HepG2 (cell line): ENCODE measurements around the gene BCL2L1. TPM values are rescaled to one million over a fixed set of nuclear protein-coding genes. Genes with fewer than 3 reads are reported as not detected.

Source experiments
- EED ChIP-seq: sonication (generic); formaldehyde crosslinking; IDR thresholded peaks from 2 replicates; pipeline ENCODE4 v1.5.0; 2020; ENCODE audit warnings: mild to moderate bottlenecking, missing genetic modification reagents
- ELF4 ChIP-seq: sonication (generic); formaldehyde crosslinking; IDR thresholded peaks from 2 replicates; pipeline ENCODE4 v1.5.0; 2020; ENCODE audit warnings: missing genetic modification reagents, mild to moderate bottlenecking, moderate library complexity, borderline replicate concordance
- ESRRA ChIP-seq: sonication (generic); formaldehyde crosslinking; IDR thresholded peaks from 2 replicates; pipeline ENCODE4 v1.5.1; 2020; ENCODE audit warnings: mild to moderate bottlenecking, low read depth, missing genetic modification reagents
- GATA4 ChIP-seq: sonication (generic); IDR thresholded peaks from 2 replicates; pipeline ENCODE4 v1.6.1; 2016; ENCODE audit warnings: antibody characterized with exemption, low read depth, borderline replicate concordance
- MEF2D ChIP-seq: sonication (generic); formaldehyde crosslinking; IDR thresholded peaks from 2 replicates; pipeline ENCODE4 v1.5.1; 2020; ENCODE audit warnings: mild to moderate bottlenecking, missing genetic modification reagents
- POLR2A ChIP-seq, 2 experiments: IDR thresholded peaks; 2 replicates each; pipeline ENCODE4 v1.6.1; 2011; ENCODE audit warnings: low read depth in 2 of 2, low read length in 2 of 2, mild to moderate bottlenecking in 1 of 2, moderate library complexity in 1 of 2; ENCODE audit not compliant: insufficient read depth in 1 of 2
- POLR2G ChIP-seq: fragments of 200-400 bp; formaldehyde crosslinking; IDR thresholded peaks from 2 replicates; pipeline ENCODE4 v1.6.1; 2018; ENCODE audit warnings: mild to moderate bottlenecking, low read depth, low read length, moderate library complexity
- SOX13 ChIP-seq, 3 experiments: fragments of 450-650 bp in 1 of 3; sonication (generic) in 1 of 3; formaldehyde crosslinking in 1 of 3; IDR thresholded peaks in 2 of 3; conservative IDR thresholded peaks in 1 of 3; 2 replicates each; pipeline versions ENCODE4 v1.5.0 to v1.6.1; 2016 to 2020; ENCODE audit warnings: antibody characterized with exemption in 1 of 3, mild to moderate bottlenecking in 1 of 3, missing compliant biosample characterization in 1 of 3, missing genetic modification reagents in 1 of 3, moderate library complexity in 1 of 3
- TCF7 ChIP-seq: sonication (generic); IDR thresholded peaks from 2 replicates; pipeline ENCODE4 v1.6.1; 2016; ENCODE audit warnings: antibody characterized with exemption, low read depth
- TMF1 ChIP-seq: sonication (generic); formaldehyde crosslinking; IDR thresholded peaks from 2 replicates; pipeline ENCODE4 v1.8.1; 2022; ENCODE audit warnings: low read depth, missing genetic modification reagents
- ZNF225 ChIP-seq: sonication (generic); formaldehyde crosslinking; IDR thresholded peaks from 2 replicates; pipeline ENCODE4 v1.4.0; 2020; ENCODE audit warnings: mild to moderate bottlenecking, missing genetic modification reagents
- ZNF230 ChIP-seq: sonication (generic); formaldehyde crosslinking; IDR thresholded peaks from 2 replicates; pipeline ENCODE4 v1.4.0; 2020; ENCODE audit warnings: mild to moderate bottlenecking, missing genetic modification reagents
- ZNF510 ChIP-seq: sonication (generic); formaldehyde crosslinking; IDR thresholded peaks from 2 replicates; pipeline ENCODE4 v1.4.0; 2020; ENCODE audit warnings: low read depth, mild to moderate bottlenecking, missing genetic modification reagents
- ZNF543 ChIP-seq: sonication (generic); formaldehyde crosslinking; IDR thresholded peaks from 2 replicates; pipeline ENCODE4 v1.4.0; 2020; ENCODE audit warnings: mild to moderate bottlenecking, missing genetic modification reagents
- ZNF607 ChIP-seq: sonication (generic); formaldehyde crosslinking; IDR thresholded peaks from 2 replicates; pipeline ENCODE4 v1.5.1; 2020; ENCODE audit warnings: missing genetic modification reagents, mild to moderate bottlenecking, borderline replicate concordance
- ZNF652 ChIP-seq: IDR thresholded peaks from 2 replicates; pipeline ENCODE4 v1.6.1; 2016; ENCODE audit warnings: low read depth, borderline replicate concordance
- ZNF773 ChIP-seq: sonication (generic); formaldehyde crosslinking; IDR thresholded peaks from 2 replicates; pipeline ENCODE4 v1.4.0; 2020; ENCODE audit warnings: missing genetic modification reagents, borderline replicate concordance
- ZNF782 ChIP-seq: sonication (generic); formaldehyde crosslinking; IDR thresholded peaks from 2 replicates; pipeline ENCODE4 v1.4.0; 2020; ENCODE audit warnings: missing genetic modification reagents, mild to moderate bottlenecking, borderline replicate concordance
- ZNF883 ChIP-seq: sonication (generic); formaldehyde crosslinking; IDR thresholded peaks from 2 replicates; pipeline ENCODE4 v1.5.1; 2020; ENCODE audit warnings: mild to moderate bottlenecking, missing genetic modification reagents; ENCODE audit errors: not compliant biosample characterization
- polyA plus RNA-seq, 8 experiments: library from polyadenylated mRNA; depleted of rRNA in 3 of 8; stranded (reverse) in 7 of 8; unstranded in 1 of 8; fragments of >200 nt; fragmentation: Illumina TruSeq in 4 of 8; extraction: Trizol in 4 of 8; gene quantifications; 2 replicates each; pipeline versions ENCODE4 v1.2.1 to v1.2.3, GENCODE V29; 2011 to 2016; ENCODE audit warnings: low read depth in 4 of 8, missing spikeins in 1 of 8, mixed read lengths in 1 of 8; ENCODE audit not compliant: insufficient read depth in 1 of 8
- total RNA-seq, 5 experiments: library from RNA; depleted of rRNA; stranded (reverse); fragments of >200 nt; fragmentation: Illumina TruSeq; extraction: Trizol; gene quantifications; 2 replicates each; pipeline ENCODE4 v1.2.3, GENCODE V29; 2016; ENCODE audit warnings: low read depth in 1 of 5
- TF ChIP-seq, protein P1 (sequence below): sonication (generic); formaldehyde crosslinking; IDR thresholded peaks from 2 replicates; pipeline ENCODE4 v1.4.0; 2020; ENCODE audit warnings: mild to moderate bottlenecking, missing genetic modification reagents
- TF ChIP-seq, protein P2 (sequence below): sonication (generic); formaldehyde crosslinking; IDR thresholded peaks from 2 replicates; pipeline ENCODE4 v1.5.1; 2020; ENCODE audit warnings: missing genetic modification reagents, mild to moderate bottlenecking, borderline replicate concordance
- TF ChIP-seq, protein P3 (sequence below): sonication (generic); formaldehyde crosslinking; conservative IDR thresholded peaks from 2 replicates; pipeline ENCODE4 v1.8.1; 2023; ENCODE audit warnings: missing genetic modification reagents
- TF ChIP-seq, protein P4 (sequence below): sonication (generic); formaldehyde crosslinking; IDR thresholded peaks from 2 replicates; pipeline ENCODE4 v1.4.0; 2020; ENCODE audit warnings: mild to moderate bottlenecking, low read depth, missing genetic modification reagents
- TF ChIP-seq, protein P5 (sequence below), 2 experiments: fragments of 450-650 bp in 1 of 2; sonication (generic) in 1 of 2; formaldehyde crosslinking; IDR thresholded peaks; 2 replicates each; pipeline versions ENCODE4 v1.5.0 to v1.8.0; 2020 to 2022; ENCODE audit warnings: mild to moderate bottlenecking in 1 of 2, missing genetic modification reagents in 1 of 2

Gene BCL2L1
- total and polyA plus RNA-seq, 2 of the 13 experiments (the other 11 are each of a cell fraction or from before 2014, with no cell fraction given): 164 to 258 TPM

DNA sequence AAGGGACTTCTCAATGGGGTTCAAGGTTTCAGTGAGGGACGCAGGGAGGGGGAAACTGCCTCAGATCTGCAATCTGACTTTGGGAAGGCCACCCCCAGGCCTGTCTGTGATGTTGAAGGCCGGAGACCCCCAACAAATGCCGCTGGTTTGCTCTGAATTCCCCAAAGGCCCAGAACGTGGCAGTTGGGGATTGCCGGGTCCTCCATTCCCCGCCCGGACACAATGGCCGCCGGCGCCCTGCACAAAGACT is 326 bp upstream of the BCL2L1 start (continued):
- TF ChIP-seq, protein P1, sequence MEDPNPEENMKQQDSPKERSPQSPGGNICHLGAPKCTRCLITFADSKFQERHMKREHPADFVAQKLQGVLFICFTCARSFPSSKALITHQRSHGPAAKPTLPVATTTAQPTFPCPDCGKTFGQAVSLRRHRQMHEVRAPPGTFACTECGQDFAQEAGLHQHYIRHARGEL (CRISPR knock-in tag): peak; percentile 95; the same call in 1 of the 2 replicates
- peak; percentile 57 for TF ChIP-seq ZNF883 (CRISPR knock-in tag)
- TF ChIP-seq ZNF652 (CRISPR knock-in tag): peak; percentile 8; the same call in 1 of the 2 replicates
- TF ChIP-seq ESRRA: peak; percentile 63; the same call in 1 of the 2 replicates
- peak; percentile 89 for TF ChIP-seq EED (CRISPR knock-in tag)
- TF ChIP-seq ZNF510 (CRISPR knock-in tag): peak; percentile 19
- TF ChIP-seq, protein P2, sequence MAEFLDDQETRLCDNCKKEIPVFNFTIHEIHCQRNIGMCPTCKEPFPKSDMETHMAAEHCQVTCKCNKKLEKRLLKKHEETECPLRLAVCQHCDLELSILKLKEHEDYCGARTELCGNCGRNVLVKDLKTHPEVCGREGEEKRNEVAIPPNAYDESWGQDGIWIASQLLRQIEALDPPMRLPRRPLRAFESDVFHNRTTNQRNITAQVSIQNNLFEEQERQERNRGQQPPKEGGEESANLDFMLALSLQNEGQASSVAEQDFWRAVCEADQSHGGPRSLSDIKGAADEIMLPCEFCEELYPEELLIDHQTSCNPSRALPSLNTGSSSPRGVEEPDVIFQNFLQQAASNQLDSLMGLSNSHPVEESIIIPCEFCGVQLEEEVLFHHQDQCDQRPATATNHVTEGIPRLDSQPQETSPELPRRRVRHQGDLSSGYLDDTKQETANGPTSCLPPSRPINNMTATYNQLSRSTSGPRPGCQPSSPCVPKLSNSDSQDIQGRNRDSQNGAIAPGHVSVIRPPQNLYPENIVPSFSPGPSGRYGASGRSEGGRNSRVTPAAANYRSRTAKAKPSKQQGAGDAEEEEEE (CRISPR knock-in tag): 0 out of 2 replicates have a peak, but pooled peaks have one; percentile 40
- TF ChIP-seq ZNF543 (CRISPR knock-in tag): peak; percentile 95; the same call in 1 of the 2 replicates
- TF ChIP-seq ZNF607: peak; percentile 75
- peak; percentile 73; the same call in 1 of the 2 replicates for TF ChIP-seq ELF4 (CRISPR knock-in tag)
- TF ChIP-seq POLR2A (IDR thresholded peaks at IDR 0.05; ENCODE audit: insufficient read depth in 1 of 2, low read depth in 2 of 2, low read length in 2 of 2): peak in 1 of 2 experiments; percentile 27; a peak in 1 of 4 replicates
- no peak for TF ChIP-seq TCF7
- peak; percentile 20; the same call in 1 of the 2 replicates for TF ChIP-seq SOX13 (IDR thresholded peaks at IDR 0.05)
- peak in 1 of 2 experiments; percentile 44; a peak in 1 of 4 replicates for TF ChIP-seq SOX13 (CRISPR knock-in tag; conservative IDR thresholded peaks at IDR 0.05 in 1 of 2, IDR thresholded peaks at IDR 0.05 in 1 of 2)
- TF ChIP-seq, protein P3, sequence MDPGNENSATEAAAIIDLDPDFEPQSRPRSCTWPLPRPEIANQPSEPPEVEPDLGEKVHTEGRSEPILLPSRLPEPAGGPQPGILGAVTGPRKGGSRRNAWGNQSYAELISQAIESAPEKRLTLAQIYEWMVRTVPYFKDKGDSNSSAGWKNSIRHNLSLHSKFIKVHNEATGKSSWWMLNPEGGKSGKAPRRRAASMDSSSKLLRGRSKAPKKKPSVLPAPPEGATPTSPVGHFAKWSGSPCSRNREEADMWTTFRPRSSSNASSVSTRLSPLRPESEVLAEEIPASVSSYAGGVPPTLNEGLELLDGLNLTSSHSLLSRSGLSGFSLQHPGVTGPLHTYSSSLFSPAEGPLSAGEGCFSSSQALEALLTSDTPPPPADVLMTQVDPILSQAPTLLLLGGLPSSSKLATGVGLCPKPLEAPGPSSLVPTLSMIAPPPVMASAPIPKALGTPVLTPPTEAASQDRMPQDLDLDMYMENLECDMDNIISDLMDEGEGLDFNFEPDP (CRISPR knock-in tag): 0 out of 2 replicates have a peak, but pooled peaks have one; percentile 71
- TF ChIP-seq, protein P4, sequence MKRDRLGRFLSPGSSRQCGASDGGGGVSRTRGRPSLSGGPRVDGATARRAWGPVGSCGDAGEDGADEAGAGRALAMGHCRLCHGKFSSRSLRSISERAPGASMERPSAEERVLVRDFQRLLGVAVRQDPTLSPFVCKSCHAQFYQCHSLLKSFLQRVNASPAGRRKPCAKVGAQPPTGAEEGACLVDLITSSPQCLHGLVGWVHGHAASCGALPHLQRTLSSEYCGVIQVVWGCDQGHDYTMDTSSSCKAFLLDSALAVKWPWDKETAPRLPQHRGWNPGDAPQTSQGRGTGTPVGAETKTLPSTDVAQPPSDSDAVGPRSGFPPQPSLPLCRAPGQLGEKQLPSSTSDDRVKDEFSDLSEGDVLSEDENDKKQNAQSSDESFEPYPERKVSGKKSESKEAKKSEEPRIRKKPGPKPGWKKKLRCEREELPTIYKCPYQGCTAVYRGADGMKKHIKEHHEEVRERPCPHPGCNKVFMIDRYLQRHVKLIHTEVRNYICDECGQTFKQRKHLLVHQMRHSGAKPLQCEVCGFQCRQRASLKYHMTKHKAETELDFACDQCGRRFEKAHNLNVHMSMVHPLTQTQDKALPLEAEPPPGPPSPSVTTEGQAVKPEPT (CRISPR knock-in tag): no peak
- TF ChIP-seq, protein P5, sequence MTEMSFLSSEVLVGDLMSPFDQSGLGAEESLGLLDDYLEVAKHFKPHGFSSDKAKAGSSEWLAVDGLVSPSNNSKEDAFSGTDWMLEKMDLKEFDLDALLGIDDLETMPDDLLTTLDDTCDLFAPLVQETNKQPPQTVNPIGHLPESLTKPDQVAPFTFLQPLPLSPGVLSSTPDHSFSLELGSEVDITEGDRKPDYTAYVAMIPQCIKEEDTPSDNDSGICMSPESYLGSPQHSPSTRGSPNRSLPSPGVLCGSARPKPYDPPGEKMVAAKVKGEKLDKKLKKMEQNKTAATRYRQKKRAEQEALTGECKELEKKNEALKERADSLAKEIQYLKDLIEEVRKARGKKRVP (CRISPR knock-in tag; IDR thresholded peaks at IDR 0.05): peak in 1 of 2 experiments; percentile 24; a peak in 2 of 4 replicates
- TF ChIP-seq GATA4: no peak
- 0 out of 2 replicates have a peak, but pooled peaks have one; percentile 56 for TF ChIP-seq ZNF230 (CRISPR knock-in tag)
- 0 out of 2 replicates have a peak, but pooled peaks have one; percentile 49 for TF ChIP-seq POLR2G
- peak; percentile 97; the same call in 1 of the 2 replicates for TF ChIP-seq TMF1 (CRISPR knock-in tag)
- TF ChIP-seq ZNF225 (CRISPR knock-in tag): peak; percentile 51; the same call in 1 of the 2 replicates
- peak; percentile 13; the same call in 1 of the 2 replicates for TF ChIP-seq MEF2D (CRISPR knock-in tag)
- 0 out of 2 replicates have a peak, but pooled peaks have one; percentile 24 for TF ChIP-seq ZNF782
- TF ChIP-seq ZNF773 (CRISPR knock-in tag): no peak
